Common myeloid progenitor, CD34-positive (primary cell): ENCODE results near the gene ALDH3B1.

Experiments used
- CTCF ChIA-PET: fragments of 350-600 bp; sonication (Branson Sonifier 250); formaldehyde crosslinking; loops from one replicate; lab custom pipeline; 2021; ENCODE audit warnings: antibody characterized with exemption; lab: Charles Lee
- POLR2A ChIA-PET: fragments of 350-600 bp; sonication (Branson Sonifier 250); formaldehyde crosslinking; loops from one replicate; lab custom pipeline; 2021; ENCODE audit warnings: antibody characterized with exemption; lab: Charles Lee
- DNase-seq, 3 donors: peaks; one replicate each; pipeline versions ENCODE4 v3.0.0 to v3.0.0-alpha.2; 2013
- H3K27ac ChIP-seq, 2 experiments: 1 replicate in 1 of 2; 2 replicates in 1 of 2; pipeline ENCODE4 v1.7.0; 2013; ENCODE audit warnings: inconsistent platforms in 2 of 2, low read length in 2 of 2, mild to moderate bottlenecking in 2 of 2, low read depth in 1 of 2, moderate library complexity in 1 of 2; ENCODE audit not compliant: severe bottlenecking in 2 of 2, insufficient read depth in 1 of 2, poor library complexity in 1 of 2
- H3K27me3 ChIP-seq, 5 experiments: replicated peaks in 2 of 5; 1 replicate in 3 of 5; 2 replicates in 2 of 5; pipeline versions ENCODE4 v1.6.1 to v1.7.0; 2013; ENCODE audit warnings: low read length in 4 of 5, mild to moderate bottlenecking in 2 of 5, moderate library complexity in 2 of 5, inconsistent platforms in 1 of 5; ENCODE audit not compliant: insufficient read depth in 5 of 5, control insufficient read depth in 4 of 5
- H3K36me3 ChIP-seq, 4 experiments: 1 replicate in 2 of 4; 2 replicates in 2 of 4; pipeline versions ENCODE4 v1.6.1 to v1.7.0; 2013; ENCODE audit warnings: low read length in 3 of 4, control low read depth in 1 of 4, mild to moderate bottlenecking in 1 of 4; ENCODE audit not compliant: control insufficient read depth in 4 of 4, insufficient read depth in 4 of 4
- H3K4me1 ChIP-seq, 4 experiments: 1 replicate in 3 of 4; 2 replicates in 1 of 4; pipeline versions ENCODE4 v1.6.1 to v1.7.1; 2013; ENCODE audit warnings: low read length in 3 of 4, mild to moderate bottlenecking in 3 of 4, control low read depth in 1 of 4, inconsistent platforms in 1 of 4, moderate library complexity in 1 of 4; ENCODE audit not compliant: control insufficient read depth in 4 of 4, insufficient read depth in 4 of 4; ENCODE audit errors: control extremely low read depth in 1 of 4
- H3K4me3 ChIP-seq, 7 experiments: 1 replicate in 4 of 7; 2 replicates in 3 of 7; pipeline versions ENCODE4 v1.5.1 to v1.7.0; 2013; ENCODE audit warnings: mild to moderate bottlenecking in 7 of 7, low read length in 6 of 7, moderate library complexity in 6 of 7, inconsistent platforms in 2 of 7, low read depth in 2 of 7, control low read depth in 1 of 7; ENCODE audit not compliant: insufficient read depth in 4 of 7, control insufficient read depth in 1 of 7; ENCODE audit errors: extremely low read depth in 1 of 7
- H3K9me3 ChIP-seq, 5 experiments: 1 replicate in 4 of 5; 2 replicates in 1 of 5; pipeline versions ENCODE4 v1.6.1 to v1.7.1; 2013; ENCODE audit warnings: low read length in 4 of 5, mild to moderate bottlenecking in 2 of 5, inconsistent platforms in 1 of 5, low read depth in 1 of 5, moderate library complexity in 1 of 5; ENCODE audit not compliant: control insufficient read depth in 4 of 5, insufficient read depth in 2 of 5; ENCODE audit errors: control extremely low read depth in 1 of 5
- WGBS: methylation state at CpG from one replicate; pipeline ENCODE4 v1.1.5; 2013; ENCODE audit not compliant: insufficient coverage; 5-methylcytosine and 5-hydroxymethylcytosine counted together

ALDH3B1 gene

GRCh38 chr11:68049509-68050370 is 39.6 kb downstream of the ALDH3B1 start:
- Histone ChIP-seq H3K27ac (no peak overlapping the region), H3K36me3 (peaks cover 0 to 89% (median 48%) of the 10 kb centered on the region in 4 experiments), H3K4me1 (no peaks in the 10 kb centered on the region), H3K4me3 (no peak overlapping the region), H3K27me3 (no peaks in the 10 kb centered on the region), H3K9me3 (no peaks in the 10 kb centered on the region)
- WGBS, result 97% methylated on average over 40 of the region's 40 CpGs
- POLR2A ChIA-PET, result no interaction called here
- DNase-seq, result no peak
- CTCF ChIA-PET, result no interaction called here

GRCh38 chr11:68050371-68050841 is 40.3 kb downstream of the ALDH3B1 start:
- POLR2A ChIA-PET, result no interaction called here
- WGBS, result over 99% methylated on average over 17 of the region's 18 CpGs

GRCh38 chr11:68051191-68052136 is 41.3 kb downstream of the ALDH3B1 start:
- no peaks in the 10 kb centered on the region for H3K4me1 ChIP-seq
- no peaks in the 10 kb centered on the region for H3K9me3 ChIP-seq
- H3K27me3 ChIP-seq, result no peaks in the 10 kb centered on the region
- ChIA-PET POLR2A (interaction anchor here (0.8 kb wide), 1 partner anchor 14 kb away, joined by 4 read pairs; no protein-coding TSS in a partner anchor), CTCF (interaction anchor here (1.1 to 1.6 kb wide), 2 partner anchors 11 to 14 kb away, joined by 3 to 5 read pairs; no protein-coding TSS in a partner anchor)
- WGBS, result 95% methylated on average over 13 of the region's 14 CpGs
- no peak for DNase-seq
- H3K36me3 ChIP-seq, result peaks cover 0 to 73% (median 40%) of the 10 kb centered on the region in 4 experiments
- H3K4me3 ChIP-seq, result no peak overlapping the region
- H3K27ac ChIP-seq, result no peak overlapping the region

More at GRCh38 chr11:68050371-68050841, 40.3 kb downstream of the ALDH3B1 start:
- H3K9me3 ChIP-seq, result no peaks in the 10 kb centered on the region
- H3K27ac ChIP-seq, result no peak overlapping the region
- no peak for DNase-seq
- H3K4me3 ChIP-seq, result no peak overlapping the region
- no peaks in the 10 kb centered on the region for H3K4me1 ChIP-seq
- CTCF ChIA-PET, result no interaction called here
- no peaks in the 10 kb centered on the region for H3K27me3 ChIP-seq
- peaks cover 0 to 82% (median 44%) of the 10 kb centered on the region in 4 experiments for H3K36me3 ChIP-seq

GRCh38 chr11:68052137-68052873 is 42.2 kb downstream of the ALDH3B1 start:
- ChIA-PET CTCF (interaction anchor here (1.1 to 1.6 kb wide), 3 partner anchors 9 to 13 kb away, joined by 3 to 5 read pairs (median 3); no protein-coding TSS in a partner anchor), POLR2A (interaction anchor here (0.8 kb wide), 1 partner anchor 15 kb away, joined by 4 read pairs; no protein-coding TSS in a partner anchor)
- Histone ChIP-seq H3K9me3 (no peaks in the 10 kb centered on the region), H3K27me3 (no peaks in the 10 kb centered on the region), H3K27ac (no peak overlapping the region), H3K36me3 (peaks cover 0 to 67% (median 39%) of the 10 kb centered on the region in 4 experiments), H3K4me3 (no peak overlapping the region), H3K4me1 (no peaks in the 10 kb centered on the region)
- no peak for DNase-seq
- 97% methylated on average over 8 of the region's 15 CpGs for whole genome bisulfite sequencing

GRCh38 chr11:68053117-68053516 is 43.0 kb downstream of the ALDH3B1 start:
- CTCF ChIA-PET, result interaction anchor here (1.2 to 1.6 kb wide), 2 partner anchors 8 to 12 kb away, joined by 3 to 5 read pairs; no protein-coding TSS in a partner anchor
- POLR2A ChIA-PET, result no interaction called here
- Histone ChIP-seq H3K4me3 (no peak overlapping the region), H3K36me3 (peaks cover 0 to 65% (median 39%) of the 10 kb centered on the region in 4 experiments), H3K27me3 (no peaks in the 10 kb centered on the region), H3K9me3 (no peaks in the 10 kb centered on the region), H3K4me1 (no peaks in the 10 kb centered on the region), H3K27ac (no peak overlapping the region)
- no peak for DNase-seq
- 98% methylated on average over 9 of the region's 9 CpGs for WGBS

- Histone ChIP-seq H3K9me3 (no peaks in the 10 kb centered on the region), H3K27ac (no peak overlapping the region), H3K27me3 (no peaks in the 10 kb centered on the region), H3K4me3 (no peak overlapping the region), H3K4me1 (no peaks in the 10 kb centered on the region), H3K36me3 (peaks cover 2 to 62% (median 36%) of the 10 kb centered on the region in 4 experiments)
- WGBS, result 98% methylated on average over 4 of the region's 11 CpGs
- CTCF ChIA-PET, result interaction anchor here (1.1 to 1.6 kb wide), 2 partner anchors 11 to 46 kb away, joined by 3 read pairs; no protein-coding TSS in a partner anchor
- POLR2A ChIA-PET, result no interaction called here
- no peak for DNase-seq
Observed at GRCh38 chr11:68053981-68054812, 44.1 kb downstream of the ALDH3B1 start.
